Mammary epithelial cell (primary cell): ENCODE measurements around the gene HLCS.

Source experiments
- CTCF ChIP-seq, 2 donors: IDR thresholded peaks in 1 of 2; conservative IDR thresholded peaks in 1 of 2; 2 replicates each; pipeline ENCODE4 v1.5.1; 2011 to 2012; ENCODE audit warnings: inconsistent platforms in 2 of 2, low read length in 2 of 2, mild to moderate bottlenecking in 2 of 2, control low read depth in 1 of 2, low read depth in 1 of 2; ENCODE audit not compliant: insufficient read depth in 1 of 2; ENCODE audit errors: extremely low read depth in 1 of 2
- EZH2 ChIP-seq: IDR thresholded peaks from 2 replicates; pipeline ENCODE4 v1.6.1; 2012; ENCODE audit warnings: low read length, inconsistent platforms, borderline replicate concordance

DNA sequence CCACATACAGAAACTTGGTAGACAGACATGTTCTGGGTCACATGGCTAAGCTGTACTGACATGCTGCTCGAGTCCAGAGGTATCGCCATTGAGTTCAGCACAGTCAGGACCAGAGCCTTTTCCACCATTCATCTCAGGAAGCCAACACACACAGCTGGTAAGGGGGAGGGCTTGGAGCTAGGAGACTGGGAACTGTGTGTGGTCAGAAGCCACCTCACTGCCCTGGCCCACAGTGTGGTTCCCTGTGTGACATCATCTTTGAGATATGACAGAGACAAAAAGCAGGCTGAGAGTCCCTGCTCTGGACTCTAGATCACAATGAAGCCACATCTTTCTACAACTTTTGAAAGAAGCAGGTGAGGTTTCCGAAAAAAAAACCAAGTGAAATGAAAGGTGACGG lies 160.4 kb downstream of the HLCS start:
- no peak for TF ChIP-seq CTCF (conservative IDR thresholded peaks at IDR 0.05 in 1 of 2, IDR thresholded peaks at IDR 0.05 in 1 of 2; ENCODE audit: extremely low read depth in 1 of 2, insufficient read depth in 1 of 2, low read depth in 1 of 2, low read length in 2 of 2)
- no peak for TF ChIP-seq EZH2
